Osteoblast (primary cell): ENCODE measurements around the gene LRRC4B. TPM values are rescaled to one million over a fixed set of nuclear protein-coding genes. Genes with fewer than 3 reads are reported as not detected.
"Not testable (repeated sequence)": the region's sequence is repeated elsewhere in the genome, so short reads cannot be mapped to it uniquely, and the experiment has no call there.

Experiments used
- DNase-seq: peaks from one replicate; pipeline ENCODE4 v3.0.0; 2011; ENCODE audit warnings: low spot score, mixed read lengths; ENCODE audit not compliant: insufficient read length; ENCODE audit errors: missing footprints
- H2AFZ ChIP-seq: 2 replicates; pipeline ENCODE4 v1.6.0; 2011; ENCODE audit warnings: mild to moderate bottlenecking, low read length
- H3K27ac ChIP-seq: 2 replicates; pipeline ENCODE4 v1.5.1; 2011; ENCODE audit warnings: mild to moderate bottlenecking, low read depth, low read length, moderate library complexity
- H3K27me3 ChIP-seq: 2 replicates; pipeline ENCODE4 v1.6.0; 2012; ENCODE audit warnings: mild to moderate bottlenecking, control low read depth, inconsistent platforms, low read length, moderate library complexity; ENCODE audit not compliant: insufficient read depth
- H3K36me3 ChIP-seq: 2 replicates; pipeline ENCODE4 v1.5.1; 2011; ENCODE audit warnings: mild to moderate bottlenecking, low read length, control low read depth, moderate library complexity; ENCODE audit not compliant: insufficient read depth
- H3K4me1 ChIP-seq: 2 replicates; pipeline ENCODE4 v1.5.1; 2011; ENCODE audit warnings: mild to moderate bottlenecking, low read length, control low read depth, moderate library complexity; ENCODE audit not compliant: insufficient read depth
- H3K4me2 ChIP-seq: 2 replicates; pipeline ENCODE4 v1.6.0; 2011; ENCODE audit warnings: mild to moderate bottlenecking, low read length; ENCODE audit not compliant: insufficient read depth
- H3K4me3 ChIP-seq: fragments of 200-600 bp; sonication (generic); 3 replicates; pipeline ENCODE4 v1.5.1; 2012; ENCODE audit warnings: mild to moderate bottlenecking, low read length, inconsistent platforms; ENCODE audit not compliant: insufficient read depth
- H3K79me2 ChIP-seq: 2 replicates; pipeline ENCODE4 v1.6.0; 2012; ENCODE audit warnings: mild to moderate bottlenecking, low read length, control low read depth, inconsistent platforms; ENCODE audit not compliant: insufficient read depth
- H3K9me3 ChIP-seq: 2 replicates; pipeline ENCODE4 v1.5.1; 2011; ENCODE audit warnings: low read depth, low read length, control low read depth
- H4K20me1 ChIP-seq: 2 replicates; pipeline ENCODE4 v1.6.0; 2012; ENCODE audit warnings: mild to moderate bottlenecking, low read length, control low read depth; ENCODE audit not compliant: insufficient read depth
- total RNA-seq: library from RNA; depleted of rRNA; stranded (reverse); fragments of >200 nt; gene quantifications from 2 replicates; pipeline ENCODE4 v1.2.3, GENCODE V29; 2012
- TF ChIP-seq, protein P1 (sequence below): IDR thresholded peaks from 2 replicates; pipeline ENCODE4 v1.5.1; 2011; ENCODE audit warnings: mild to moderate bottlenecking, low read depth, low read length, moderate library complexity; ENCODE audit errors: extremely low read depth

LRRC4B gene
- total RNA-seq, 1 donor = not detected

DNA sequence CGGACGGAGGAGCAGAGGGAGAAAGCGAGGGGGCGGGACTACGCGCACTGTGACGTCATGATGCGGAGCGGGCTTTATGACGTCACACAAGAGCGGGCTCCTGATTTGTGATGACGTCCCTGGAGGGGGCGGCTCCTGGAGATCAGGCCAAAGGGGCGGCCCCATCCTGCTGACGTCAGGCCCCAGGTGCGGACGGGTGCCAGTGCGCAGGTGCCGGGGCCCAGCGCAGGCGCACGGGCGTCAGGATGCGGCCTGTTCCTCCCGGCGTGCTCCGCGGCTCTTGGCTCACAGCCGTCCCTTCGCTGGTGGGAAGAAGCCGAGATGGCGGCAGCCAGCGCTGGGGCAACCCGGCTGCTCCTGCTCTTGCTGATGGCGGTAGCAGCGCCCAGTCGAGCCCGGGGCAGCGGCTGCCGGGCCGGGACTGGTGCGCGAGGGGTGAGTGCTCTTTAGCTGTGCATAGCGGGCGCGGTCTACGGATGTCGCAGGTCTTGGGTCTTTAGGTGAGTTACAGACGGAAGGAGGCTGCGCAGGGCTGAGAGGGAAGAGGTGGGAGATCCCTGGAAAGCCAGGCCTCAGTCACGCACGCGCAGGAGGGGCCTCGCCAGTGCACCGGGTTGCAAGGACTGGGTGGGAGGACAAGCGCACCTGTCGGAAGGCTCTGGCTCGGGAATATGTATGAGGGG is 91.9 kb downstream of the LRRC4B start, which contains the start of the genes EMC10 and GARIN5A:
TSS of gene EMC10 (plus strand) at position 284 of the 683 bp plus-strand sequence. CDS start at position 322, 38 bp downstream.
TSS of gene GARIN5A (minus strand) at position 625 of the 683 bp plus-strand sequence. CDS start at position 165, 460 bp downstream.
- peak within 1 kb of the TSS; percentile 67 for H3K27ac ChIP-seq
- H3K36me3 ChIP-seq = peaks cover 10% of the 10 kb centered on the region
- TF ChIP-seq, protein P1, sequence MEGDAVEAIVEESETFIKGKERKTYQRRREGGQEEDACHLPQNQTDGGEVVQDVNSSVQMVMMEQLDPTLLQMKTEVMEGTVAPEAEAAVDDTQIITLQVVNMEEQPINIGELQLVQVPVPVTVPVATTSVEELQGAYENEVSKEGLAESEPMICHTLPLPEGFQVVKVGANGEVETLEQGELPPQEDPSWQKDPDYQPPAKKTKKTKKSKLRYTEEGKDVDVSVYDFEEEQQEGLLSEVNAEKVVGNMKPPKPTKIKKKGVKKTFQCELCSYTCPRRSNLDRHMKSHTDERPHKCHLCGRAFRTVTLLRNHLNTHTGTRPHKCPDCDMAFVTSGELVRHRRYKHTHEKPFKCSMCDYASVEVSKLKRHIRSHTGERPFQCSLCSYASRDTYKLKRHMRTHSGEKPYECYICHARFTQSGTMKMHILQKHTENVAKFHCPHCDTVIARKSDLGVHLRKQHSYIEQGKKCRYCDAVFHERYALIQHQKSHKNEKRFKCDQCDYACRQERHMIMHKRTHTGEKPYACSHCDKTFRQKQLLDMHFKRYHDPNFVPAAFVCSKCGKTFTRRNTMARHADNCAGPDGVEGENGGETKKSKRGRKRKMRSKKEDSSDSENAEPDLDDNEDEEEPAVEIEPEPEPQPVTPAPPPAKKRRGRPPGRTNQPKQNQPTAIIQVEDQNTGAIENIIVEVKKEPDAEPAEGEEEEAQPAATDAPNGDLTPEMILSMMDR = no peak
- H3K4me3 ChIP-seq = peak within 1 kb of the TSS; percentile 99
- peaks cover 7% of the 10 kb centered on the region for H3K4me1 ChIP-seq
- no peaks in the 10 kb centered on the region for H3K27me3 ChIP-seq
- peaks cover 23% of the 10 kb centered on the region for H3K79me2 ChIP-seq
- H4K20me1 ChIP-seq = peaks cover 23% of the 10 kb centered on the region
- H2AFZ ChIP-seq = peak within 1 kb of the TSS; percentile 93
- peak; percentile 100 for DNase-seq
- H3K9me3 ChIP-seq = no peaks in the 10 kb centered on the region
- peak within 1 kb of the TSS; percentile 84 for H3K4me2 ChIP-seq

GRCh38 chr19:50475736-50476223 is 92.5 kb downstream of the LRRC4B start:
- TF ChIP-seq, protein P1 = no peak
- no peaks in the 10 kb centered on the region for H3K27me3 ChIP-seq
- H3K4me1 ChIP-seq = peaks cover 7% of the 10 kb centered on the region
- H3K79me2 ChIP-seq = peaks cover 23% of the 10 kb centered on the region
- peaks cover 23% of the 10 kb centered on the region for H4K20me1 ChIP-seq
- no peak for DNase-seq
- no peak overlapping the region for H3K4me2 ChIP-seq
- no peaks in the 10 kb centered on the region for H3K9me3 ChIP-seq
- no peak overlapping the region for H3K27ac ChIP-seq
- peaks cover 10% of the 10 kb centered on the region for H3K36me3 ChIP-seq
- peak overlapping the region; percentile 99 for H3K4me3 ChIP-seq
- peak overlapping the region; percentile 37 for H2AFZ ChIP-seq

DNA sequence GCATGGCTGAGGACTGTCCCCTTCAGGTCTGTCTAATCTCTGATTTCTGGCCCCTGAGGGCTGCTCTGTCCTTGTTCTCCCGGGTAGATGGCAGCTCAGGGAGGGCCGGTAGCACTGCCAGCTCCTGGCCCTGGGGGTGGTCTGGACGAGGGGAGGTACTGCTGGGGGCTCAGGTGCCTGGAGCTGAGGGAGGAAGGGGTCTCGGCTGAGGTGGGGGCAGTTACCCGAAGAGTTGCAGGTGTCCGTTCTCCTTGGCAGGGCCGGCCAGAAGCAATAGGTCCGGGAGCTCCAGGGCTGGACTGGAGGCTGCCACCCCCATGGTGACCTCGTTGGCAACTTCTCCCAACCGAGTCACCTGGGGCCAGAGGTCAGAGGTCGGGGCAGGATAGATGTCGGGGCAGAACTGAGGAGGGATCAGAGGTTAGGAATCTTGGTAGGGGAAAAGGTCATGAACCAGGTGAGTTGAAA is 93.1 kb downstream of the LRRC4B start:
- Histone ChIP-seq H3K27me3 (no peaks in the 10 kb centered on the region), H2AFZ (no peak overlapping the region), H3K79me2 (peaks cover 23% of the 10 kb centered on the region), H3K27ac (no peak overlapping the region), H3K4me2 (no peak overlapping the region), H4K20me1 (peaks cover 23% of the 10 kb centered on the region), H3K9me3 (no peaks in the 10 kb centered on the region), H3K4me1 (peaks cover 7% of the 10 kb centered on the region), H3K36me3 (peaks cover 10% of the 10 kb centered on the region), H3K4me3 (no peak overlapping the region)
- TF ChIP-seq, protein P1 = no peak
- DNase-seq = no peak

- not testable (repeated sequence) for H3K27me3 ChIP-seq, H3K36me3 ChIP-seq, H2AFZ ChIP-seq, DNase-seq, H3K4me1 ChIP-seq, H3K9me3 ChIP-seq, H3K27ac ChIP-seq, H3K4me3 ChIP-seq, H3K4me2 ChIP-seq
- H3K79me2 ChIP-seq = peaks cover 12% of the 10 kb centered on the region
- peaks cover 11% of the 10 kb centered on the region for H4K20me1 ChIP-seq
Observed at GRCh38 chr19:50473336-50473735, 94.9 kb downstream of the LRRC4B start.
